Activated B cell treated with CpG ODN at 0.5 μM for 24 hours (primary cell): ENCODE measurements around the gene CMC1. TPM values are rescaled to one million over a fixed set of nuclear protein-coding genes. Genes with fewer than 3 reads are reported as not detected.

Experiments
- ATAC-seq: fragments of 200-7000 bp; cut with Tn5 transposase; one replicate; pipeline ENCODE4 v1.10.0; 2021; ENCODE audit warnings: low read depth, mild to moderate bottlenecking, moderate library complexity
- CTCF ChIA-PET: fragments of 350-600 bp; sonication (Branson Sonifier 250); formaldehyde crosslinking; loops from one replicate; lab custom pipeline; 2021; ENCODE audit warnings: antibody characterized with exemption; lab: Charles Lee
- POLR2A ChIA-PET: fragments of 350-600 bp; sonication (Branson Sonifier 250); formaldehyde crosslinking; loops from one replicate; lab custom pipeline; 2021; ENCODE audit warnings: antibody characterized with exemption; lab: Charles Lee
- DNase-seq: peaks from one replicate; pipeline ENCODE4 v3.0.0; 2022
- H3K27ac Mint-ChIP-seq: one replicate; pipeline ENCODE4 v1.8.0; 2020; ENCODE audit warnings: mixed read lengths
- H3K27me3 Mint-ChIP-seq: one replicate; pipeline ENCODE4 v1.8.0; 2021; ENCODE audit warnings: mixed read lengths
- H3K36me3 Mint-ChIP-seq: one replicate; pipeline ENCODE4 v1.8.0; 2021; ENCODE audit warnings: low read depth, mixed read lengths
- H3K4me1 Mint-ChIP-seq: one replicate; pipeline ENCODE4 v1.8.0; 2021; ENCODE audit warnings: mixed read lengths
- H3K4me3 Mint-ChIP-seq: one replicate; pipeline ENCODE4 v1.8.0; 2020; ENCODE audit warnings: mild to moderate bottlenecking, mixed read lengths
- H3K9me3 Mint-ChIP-seq: one replicate; pipeline ENCODE4 v1.8.0; 2020; ENCODE audit warnings: mixed read lengths
- intact Hi-C: fragments of 100-400 bp; cut with micrococcal nuclease; formaldehyde crosslinking; loops from one replicate; pipeline ENCODE4 v1.15.1; 2024
- total RNA-seq: library from RNA; stranded (reverse); gene quantifications from 2 replicates; pipeline ENCODE4 v1.2.3, GENCODE V29; 2022
- TF ChIP-seq, protein P1 (sequence below): fragments of 200-600 bp; IDR thresholded peaks from one replicate; pipeline ENCODE4 v1.8.0; 2022; ENCODE audit warnings: antibody characterized with exemption, mild to moderate bottlenecking

Gene CMC1
- total RNA-seq, 1 donor from 2014 or later = 14.2 TPM

- DNase-seq (no peak), ATAC-seq (no peak)
- H3K9me3 Mint-ChIP-seq = no peaks in the 10 kb centered on the region
- TF ChIP-seq, protein P1, sequence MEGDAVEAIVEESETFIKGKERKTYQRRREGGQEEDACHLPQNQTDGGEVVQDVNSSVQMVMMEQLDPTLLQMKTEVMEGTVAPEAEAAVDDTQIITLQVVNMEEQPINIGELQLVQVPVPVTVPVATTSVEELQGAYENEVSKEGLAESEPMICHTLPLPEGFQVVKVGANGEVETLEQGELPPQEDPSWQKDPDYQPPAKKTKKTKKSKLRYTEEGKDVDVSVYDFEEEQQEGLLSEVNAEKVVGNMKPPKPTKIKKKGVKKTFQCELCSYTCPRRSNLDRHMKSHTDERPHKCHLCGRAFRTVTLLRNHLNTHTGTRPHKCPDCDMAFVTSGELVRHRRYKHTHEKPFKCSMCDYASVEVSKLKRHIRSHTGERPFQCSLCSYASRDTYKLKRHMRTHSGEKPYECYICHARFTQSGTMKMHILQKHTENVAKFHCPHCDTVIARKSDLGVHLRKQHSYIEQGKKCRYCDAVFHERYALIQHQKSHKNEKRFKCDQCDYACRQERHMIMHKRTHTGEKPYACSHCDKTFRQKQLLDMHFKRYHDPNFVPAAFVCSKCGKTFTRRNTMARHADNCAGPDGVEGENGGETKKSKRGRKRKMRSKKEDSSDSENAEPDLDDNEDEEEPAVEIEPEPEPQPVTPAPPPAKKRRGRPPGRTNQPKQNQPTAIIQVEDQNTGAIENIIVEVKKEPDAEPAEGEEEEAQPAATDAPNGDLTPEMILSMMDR = no peak
- no peak overlapping the region for H3K4me3 Mint-ChIP-seq
- H3K27me3 Mint-ChIP-seq = no peaks in the 10 kb centered on the region
- POLR2A ChIA-PET = interaction anchor here (0.6 to 1.1 kb wide), 2 partner anchors 12 to 625 kb away, joined by 3 to 5 read pairs; no protein-coding TSS in a partner anchor
- CTCF ChIA-PET = interaction anchor here (1.3 to 4.0 kb wide), 2 partner anchors 9 to 625 kb away, joined by 3 to 19 read pairs; no protein-coding TSS in a partner anchor
- peaks cover 29% of the 10 kb centered on the region for H3K36me3 Mint-ChIP-seq
- intact Hi-C loops = no loop called here
- no peaks in the 10 kb centered on the region for H3K4me1 Mint-ChIP-seq
- H3K27ac Mint-ChIP-seq = no peak overlapping the region
These were observed 95.8 kb downstream of the CMC1 start for GRCh38 chr3:28337230-28337629.

DNA sequence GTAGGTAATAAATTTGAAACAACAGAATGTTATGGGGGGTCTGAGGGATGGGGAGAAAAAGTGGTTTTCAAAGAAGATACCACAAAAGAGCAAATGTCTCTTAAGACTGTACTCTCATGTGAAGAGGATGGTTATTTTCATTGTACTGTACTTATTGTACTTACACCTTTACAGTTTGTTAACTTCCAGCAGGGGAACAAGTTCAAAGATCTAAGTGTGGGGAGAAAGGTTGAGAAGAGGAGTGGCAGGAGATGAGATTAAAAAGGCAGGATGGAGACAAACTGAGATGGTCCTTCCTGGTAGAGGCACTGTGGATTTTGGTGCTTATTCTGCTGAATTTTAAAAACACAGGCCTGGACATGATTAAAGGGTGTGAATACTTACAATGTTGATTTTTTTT, 101.7 kb downstream of the CMC1 start:
- TF ChIP-seq, protein P1 = no peak
- intact Hi-C loops = no loop called here
- Mint-ChIP-seq H3K4me3 (no peak overlapping the region), H3K9me3 (no peaks in the 10 kb centered on the region), H3K4me1 (peaks cover 29% of the 10 kb centered on the region), H3K36me3 (peaks cover 14% of the 10 kb centered on the region), H3K27me3 (no peaks in the 10 kb centered on the region), H3K27ac (no peak overlapping the region)
- ChIA-PET CTCF (interaction anchor here (0.7 kb wide), 1 partner anchor 965 kb away, joined by 3 read pairs; no protein-coding TSS in a partner anchor), POLR2A (no interaction called here)
- no peak for DNase-seq
- ATAC-seq = no peak

DNA sequence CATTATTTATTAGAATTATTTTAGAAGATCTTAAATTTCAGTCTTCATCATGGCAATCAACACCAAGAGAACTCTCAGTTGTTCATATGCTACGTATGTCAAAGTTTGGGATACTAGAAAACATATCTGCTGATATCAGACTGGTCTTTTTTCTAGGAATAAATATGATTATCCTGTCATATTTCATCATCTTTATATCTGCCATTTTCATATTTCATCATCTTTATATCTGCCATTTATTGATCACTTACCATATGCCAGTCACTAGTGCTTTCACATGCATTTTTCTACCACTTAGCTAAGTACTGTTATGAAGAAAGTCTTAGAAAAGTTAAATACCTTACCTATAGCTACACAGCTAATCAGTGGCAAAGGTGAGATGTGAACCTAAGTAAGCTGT, 104.3 kb downstream of the CMC1 start:
- POLR2A ChIA-PET = no interaction called here
- Mint-ChIP-seq H3K27me3 (no peaks in the 10 kb centered on the region), H3K4me1 (peaks cover 44% of the 10 kb centered on the region), H3K9me3 (no peaks in the 10 kb centered on the region), H3K4me3 (no peak overlapping the region), H3K27ac (no peak overlapping the region), H3K36me3 (peaks cover 16% of the 10 kb centered on the region)
- TF ChIP-seq, protein P1 = no peak
- intact Hi-C loops = loop anchor here (5.0 kb wide), 1 partner anchor 878 kb away; no protein-coding TSS in a partner anchor
- CTCF ChIA-PET = no interaction called here
- DNase-seq (no peak), ATAC-seq (no peak)

DNA sequence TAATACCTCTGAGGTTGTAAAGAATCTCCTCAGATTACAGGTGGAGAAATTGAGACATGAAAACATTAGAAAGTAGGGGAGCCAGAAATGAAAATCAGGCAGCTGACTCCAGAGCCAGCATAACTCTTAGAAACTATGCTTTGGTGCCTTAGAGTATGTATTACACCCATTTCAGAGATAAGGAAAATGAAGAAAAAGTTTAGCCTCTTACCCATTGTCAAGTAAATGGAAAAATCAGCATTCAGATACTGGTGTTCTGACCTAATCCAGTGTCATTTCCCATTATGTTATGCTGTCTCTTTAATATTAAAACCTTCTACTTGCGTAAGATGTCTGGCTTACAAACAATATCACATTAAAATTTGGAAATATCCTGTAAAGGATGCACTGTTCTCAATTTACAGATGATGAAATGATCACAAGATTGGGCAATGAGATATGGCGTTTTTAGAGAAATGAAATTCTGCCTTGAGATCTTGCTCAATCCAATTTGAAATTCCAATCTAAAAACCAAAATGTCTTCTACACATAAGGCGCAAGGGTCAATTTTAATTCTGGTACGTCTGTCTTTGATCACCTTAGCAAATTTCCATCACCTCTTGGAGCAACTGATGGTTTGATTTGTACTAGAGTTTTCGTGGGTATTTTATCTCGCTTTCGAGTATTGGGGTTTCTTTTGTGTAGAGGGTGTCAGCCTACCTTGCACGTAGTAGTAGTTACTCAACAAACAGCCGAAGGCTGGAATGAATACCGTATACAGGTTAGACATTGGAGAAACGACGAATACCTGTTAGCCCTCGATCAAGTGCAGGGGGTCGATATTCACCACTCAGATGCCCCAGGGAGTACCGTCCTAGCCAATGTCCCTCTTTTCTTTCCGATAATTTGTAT, 106.2 kb downstream of the CMC1 start:
- intact Hi-C loops = loop anchor here (1.0 to 5.0 kb wide), 4 partner anchors 106 to 979 kb away; partner anchors contain the start of genes CMC1, NEK10 and SLC4A7
- DNase-seq = no peak
- POLR2A ChIA-PET = interaction anchor here (0.6 to 1.7 kb wide), 3 partner anchors 19 to 1630 kb away, joined by 3 to 6 read pairs (median 3); no protein-coding TSS in a partner anchor
- ATAC-seq = no peak
- CTCF ChIA-PET = interaction anchor here (0.7 to 1.1 kb wide), 2 partner anchors 19 to 990 kb away, joined by 3 read pairs; no protein-coding TSS in a partner anchor
- peaks cover 46% of the 10 kb centered on the region for H3K4me1 Mint-ChIP-seq
- peaks cover 4% of the 10 kb centered on the region for H3K9me3 Mint-ChIP-seq
- H3K4me3 Mint-ChIP-seq = peak overlapping the region; percentile 97
- TF ChIP-seq, protein P1 = no peak
- peak overlapping the region; percentile 97 for H3K27ac Mint-ChIP-seq
- H3K27me3 Mint-ChIP-seq = no peaks in the 10 kb centered on the region
- peaks cover 28% of the 10 kb centered on the region for H3K36me3 Mint-ChIP-seq

GRCh38 chr3:28348265-28348628, 106.8 kb downstream of the CMC1 start:
- TF ChIP-seq, protein P1 = no peak
- Mint-ChIP-seq H3K4me3 (peak overlapping the region; percentile 97), H3K4me1 (peaks cover 44% of the 10 kb centered on the region), H3K36me3 (peaks cover 29% of the 10 kb centered on the region), H3K27ac (peak overlapping the region; percentile 97), H3K9me3 (peaks cover 4% of the 10 kb centered on the region), H3K27me3 (no peaks in the 10 kb centered on the region)
- no peak for ATAC-seq
- ChIA-PET CTCF (interaction anchor here (0.7 to 1.1 kb wide), 2 partner anchors 20 to 990 kb away, joined by 3 read pairs; no protein-coding TSS in a partner anchor), POLR2A (interaction anchor here (0.6 to 1.7 kb wide), 6 partner anchors 19 to 1630 kb away, joined by 3 to 6 read pairs (median 4); partner anchors contain the start of genes CMC1 and SLC4A7)
- intact Hi-C loops = loop anchor here (1.0 to 5.0 kb wide), 4 partner anchors 107 to 979 kb away; partner anchors contain the start of genes CMC1, NEK10 and SLC4A7
- DNase-seq = no peak
